WERI-Rb-1 (cell line): ENCODE results near the gene UGGT2.

Experiments used
- DNase-seq: peaks from one replicate; pipeline ENCODE4 v3.0.0-alpha.2; 2020
- H3K27ac ChIP-seq: fragments of 250-450 bp; sonication (Bioruptor Pico); 2 replicates; pipeline ENCODE4 v1.5.1; 2020; ENCODE audit warnings: mild to moderate bottlenecking, moderate library complexity
- H3K27me3 ChIP-seq: fragments of 250-450 bp; sonication (Bioruptor Pico); 2 replicates; pipeline ENCODE4 v1.5.1; 2021; ENCODE audit warnings: mild to moderate bottlenecking, low read depth, moderate library complexity; ENCODE audit not compliant: insufficient read depth, severe bottlenecking
- H3K36me3 ChIP-seq: fragments of 250-450 bp; sonication (Bioruptor Pico); 2 replicates; pipeline ENCODE4 v1.5.1; 2020; ENCODE audit warnings: mild to moderate bottlenecking, moderate library complexity
- H3K4me3 ChIP-seq: 2 replicates; pipeline ENCODE4 v1.5.1; 2011; ENCODE audit warnings: low read depth, mild to moderate bottlenecking, control low read depth, low read length
- H3K9me3 ChIP-seq: fragments of 250-450 bp; sonication (Bioruptor Pico); 2 replicates; pipeline ENCODE4 v1.5.1; 2021; ENCODE audit warnings: mild to moderate bottlenecking, moderate library complexity; ENCODE audit not compliant: severe bottlenecking
- TF ChIP-seq, protein P1 (sequence below): IDR thresholded peaks from 2 replicates; pipeline ENCODE4 v1.5.1; 2011; ENCODE audit warnings: low read depth, mild to moderate bottlenecking, control low read depth, inconsistent platforms, low read length

Gene UGGT2

DNA sequence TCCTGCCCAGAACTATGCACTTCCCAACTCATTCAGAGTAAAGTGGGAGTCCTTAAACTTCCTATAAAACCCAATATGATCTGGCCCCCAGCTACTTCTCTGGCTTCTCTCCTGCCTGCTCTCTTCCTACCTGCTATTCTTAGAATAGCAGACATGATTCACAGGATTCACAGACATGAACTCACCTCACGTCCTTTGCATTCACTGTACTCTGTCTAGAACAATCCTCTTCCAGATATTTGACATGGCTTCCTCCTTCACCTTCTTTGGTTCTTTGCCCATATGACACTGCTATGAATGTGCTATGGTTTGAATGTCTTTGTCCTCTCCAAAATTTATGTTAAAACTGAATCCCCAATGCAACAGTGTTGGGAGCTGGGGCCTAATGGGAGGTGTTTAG is 154.9 kb downstream of the UGGT2 start:
- Histone ChIP-seq H3K9me3 (no peaks in the 10 kb centered on the region), H3K4me3 (no peak overlapping the region), H3K27ac (no peak overlapping the region), H3K36me3 (no peaks in the 10 kb centered on the region; the same call in none of the 2 replicates), H3K27me3 (no peaks in the 10 kb centered on the region)
- TF ChIP-seq, protein P1, sequence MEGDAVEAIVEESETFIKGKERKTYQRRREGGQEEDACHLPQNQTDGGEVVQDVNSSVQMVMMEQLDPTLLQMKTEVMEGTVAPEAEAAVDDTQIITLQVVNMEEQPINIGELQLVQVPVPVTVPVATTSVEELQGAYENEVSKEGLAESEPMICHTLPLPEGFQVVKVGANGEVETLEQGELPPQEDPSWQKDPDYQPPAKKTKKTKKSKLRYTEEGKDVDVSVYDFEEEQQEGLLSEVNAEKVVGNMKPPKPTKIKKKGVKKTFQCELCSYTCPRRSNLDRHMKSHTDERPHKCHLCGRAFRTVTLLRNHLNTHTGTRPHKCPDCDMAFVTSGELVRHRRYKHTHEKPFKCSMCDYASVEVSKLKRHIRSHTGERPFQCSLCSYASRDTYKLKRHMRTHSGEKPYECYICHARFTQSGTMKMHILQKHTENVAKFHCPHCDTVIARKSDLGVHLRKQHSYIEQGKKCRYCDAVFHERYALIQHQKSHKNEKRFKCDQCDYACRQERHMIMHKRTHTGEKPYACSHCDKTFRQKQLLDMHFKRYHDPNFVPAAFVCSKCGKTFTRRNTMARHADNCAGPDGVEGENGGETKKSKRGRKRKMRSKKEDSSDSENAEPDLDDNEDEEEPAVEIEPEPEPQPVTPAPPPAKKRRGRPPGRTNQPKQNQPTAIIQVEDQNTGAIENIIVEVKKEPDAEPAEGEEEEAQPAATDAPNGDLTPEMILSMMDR = no peak
- no peak for DNase-seq

DNA sequence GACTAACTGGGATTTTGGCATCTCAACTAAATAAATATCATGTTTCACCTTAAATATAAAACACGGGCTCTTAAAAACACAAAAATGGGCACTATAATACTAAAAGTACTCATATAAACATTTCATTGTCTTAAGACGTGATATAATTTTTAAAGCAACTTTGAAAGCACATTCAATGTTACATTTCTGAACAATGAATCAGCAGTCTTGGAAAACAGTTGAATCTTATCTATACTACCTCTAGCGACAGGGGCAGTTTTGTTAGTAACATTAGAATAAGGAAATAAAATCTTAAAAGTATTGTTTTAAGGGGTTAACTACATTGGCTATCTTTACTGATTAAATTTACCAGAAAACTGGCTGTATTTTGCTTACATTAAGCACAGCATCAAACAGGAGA is 156.9 kb downstream of the UGGT2 start:
- H3K27ac ChIP-seq = no peak overlapping the region
- TF ChIP-seq, protein P1 = no peak
- no peak for DNase-seq

DNA sequence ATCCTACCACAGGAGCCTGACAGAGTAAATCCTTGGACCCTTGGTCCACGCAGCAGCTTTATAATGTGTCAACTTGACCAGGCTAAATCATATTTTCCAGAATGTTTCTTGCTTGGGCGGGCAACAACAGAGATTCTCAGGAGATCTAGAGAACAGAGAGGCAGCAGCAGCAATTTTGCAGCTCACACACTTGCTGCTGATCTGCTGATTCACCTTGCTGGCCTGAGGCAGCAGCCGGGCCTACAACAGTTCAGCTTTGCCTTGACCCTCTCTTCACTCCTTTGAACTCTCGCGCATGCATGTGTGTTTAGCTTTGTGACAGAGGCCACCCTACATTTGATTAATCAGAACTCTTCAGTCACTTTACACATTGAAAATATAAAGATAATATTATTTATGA is 159.3 kb downstream of the UGGT2 start:
- H3K9me3 ChIP-seq = peaks cover 4% of the 10 kb centered on the region
- TF ChIP-seq, protein P1 = no peak
- peaks cover 5% of the 10 kb centered on the region; the same call in 1 of the 2 replicates for H3K36me3 ChIP-seq
- no peaks in the 10 kb centered on the region for H3K27me3 ChIP-seq
- H3K4me3 ChIP-seq = no peak overlapping the region
- H3K27ac ChIP-seq = no peak overlapping the region
- no peak for DNase-seq

More for the DNA sequence above, 156.9 kb downstream of the UGGT2 start:
- Histone ChIP-seq H3K27me3 (no peaks in the 10 kb centered on the region), H3K36me3 (no peaks in the 10 kb centered on the region; the same call in 1 of the 2 replicates), H3K4me3 (no peak overlapping the region), H3K9me3 (no peaks in the 10 kb centered on the region)

DNA sequence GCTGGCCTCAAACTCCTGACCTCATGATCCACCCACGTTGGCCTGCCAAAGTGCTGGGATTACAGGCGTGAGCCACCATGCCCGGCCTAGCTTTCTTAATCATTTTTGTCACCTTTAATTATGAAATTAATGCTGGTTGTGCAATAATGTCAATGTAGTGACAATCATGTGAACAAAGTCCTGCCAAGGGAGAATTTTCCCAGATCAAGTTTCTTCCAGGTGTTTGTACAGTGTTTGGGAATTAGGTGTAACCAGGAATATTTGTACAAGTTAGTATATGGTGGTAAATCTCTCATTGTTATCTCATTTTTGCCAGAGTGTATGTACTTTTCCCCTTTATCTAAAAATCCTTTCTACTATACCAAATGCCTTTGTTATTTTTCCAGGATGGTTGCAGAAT is 171.1 kb downstream of the UGGT2 start:
- Histone ChIP-seq H3K36me3 (peaks cover under 1% of the 10 kb centered on the region), H3K9me3 (no peaks in the 10 kb centered on the region), H3K27me3 (no peaks in the 10 kb centered on the region), H3K27ac (no peak overlapping the region), H3K4me3 (no peak overlapping the region)
- TF ChIP-seq, protein P1 = no peak
- DNase-seq = no peak

DNA sequence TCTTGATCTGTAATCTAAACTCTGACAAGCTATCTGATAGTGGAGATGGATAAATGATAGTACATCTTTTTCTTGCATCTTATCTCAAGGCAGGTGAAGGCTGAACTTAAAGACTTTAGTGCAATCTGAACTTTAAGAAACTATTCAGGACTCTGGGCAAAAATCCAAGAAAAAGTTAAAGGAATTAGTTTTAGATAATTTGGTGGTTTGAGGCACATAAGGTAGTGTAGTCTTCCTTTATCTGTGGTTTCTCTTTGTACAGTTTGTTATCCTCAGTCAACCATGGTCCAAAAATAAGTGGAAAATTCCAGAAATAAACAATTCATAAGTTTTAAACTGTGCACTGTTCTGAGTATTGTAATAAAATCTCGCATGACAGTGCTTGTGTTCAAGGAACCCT is 172.9 kb downstream of the UGGT2 start:
- Histone ChIP-seq H3K36me3 (peaks cover 3% of the 10 kb centered on the region), H3K9me3 (no peaks in the 10 kb centered on the region), H3K4me3 (no peak overlapping the region), H3K27ac (no peak overlapping the region), H3K27me3 (no peaks in the 10 kb centered on the region)
- TF ChIP-seq, protein P1 = no peak
- DNase-seq = no peak

DNA sequence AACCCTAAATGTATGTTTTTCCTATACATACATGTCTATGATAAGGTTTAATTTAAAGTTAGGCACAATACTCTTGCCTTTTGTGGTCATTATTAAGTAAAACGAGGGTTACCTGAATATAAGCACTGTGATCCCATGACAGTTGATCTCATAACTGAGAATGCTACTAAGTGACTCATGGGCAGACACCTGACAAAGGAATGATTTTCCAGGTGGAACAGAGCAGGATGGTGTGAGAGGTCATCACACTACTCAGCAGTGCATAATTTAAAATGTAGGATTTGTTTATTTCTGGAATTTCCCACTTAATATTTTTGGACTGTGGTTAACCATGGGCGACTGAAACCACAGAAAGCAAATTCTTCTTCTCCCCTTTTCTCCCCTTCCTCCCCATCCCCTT is 178.9 kb downstream of the UGGT2 start:
- no peak for DNase-seq
- Histone ChIP-seq H3K9me3 (no peaks in the 10 kb centered on the region), H3K4me3 (no peak overlapping the region), H3K27me3 (no peaks in the 10 kb centered on the region), H3K27ac (no peak overlapping the region), H3K36me3 (peaks cover 7% of the 10 kb centered on the region; the same call in 1 of the 2 replicates)
- TF ChIP-seq, protein P1 = no peak
